ENCODE data around the gene TMEM158. TPM values are rescaled to one million over a fixed set of nuclear protein-coding genes. Genes with fewer than 3 reads are reported as not detected.

TMEM158 gene
- total and polyA plus RNA-seq, 10 of the 15 experiments (the other 5 are each of a cell fraction or from before 2014, with no cell fraction given): not detected

- Histone ChIP-seq H3K27me3 (replicated peaks in 1 of 2; ENCODE audit: control insufficient read depth in 2 of 2, insufficient read depth in 2 of 2, low read length in 1 of 2) (peaks cover 0 to 1% of the 10 kb centered on the region in 2 experiments; a peak in 2 of 4 replicates), H3K79me2 (ENCODE audit: control insufficient read depth, insufficient read depth, low read length) (no peaks in the 10 kb centered on the region), H3K9me3 (replicated peaks; ENCODE audit: control insufficient read depth, insufficient read depth, low read length) (no peaks in the 10 kb centered on the region), H4K20me1 (ENCODE audit: control insufficient read depth, insufficient read depth) (no peaks in the 10 kb centered on the region), H3K4me3 (no peak overlapping the region), H3K27ac (ENCODE audit: control insufficient read depth, insufficient read depth) (no peak overlapping the region), H3K4me2 (ENCODE audit: control insufficient read depth, insufficient read depth) (no peak overlapping the region), H3K36me3 (ENCODE audit: control insufficient read depth in 2 of 2, insufficient read depth in 2 of 2, low read length in 1 of 2) (no peaks in the 10 kb centered on the region), H3K9ac (ENCODE audit: control insufficient read depth, insufficient read depth, low read length) (no peak overlapping the region), H2AFZ (ENCODE audit: control insufficient read depth, low read depth, low read length) (no peak overlapping the region), H3K4me1 (ENCODE audit: control insufficient read depth, insufficient read depth, low read length) (peaks cover 3% of the 10 kb centered on the region; the same call in 1 of the 2 replicates)
- ChIA-PET SMC1A (ENCODE audit: uncharacterized antibody, unreplicated experiment) (interaction anchor here (0.9 to 2.0 kb wide), 5 partner anchors 15 to 232 kb away, joined by 3 to 8 read pairs (median 4); no protein-coding TSS in a partner anchor), POLR2A (no interaction called here), RAD21 (ENCODE audit: unreplicated experiment) (interaction anchor here (0.6 to 2.6 kb wide), 3 partner anchors 232 to 384 kb away, joined by 3 to 16 read pairs (median 4); no protein-coding TSS in a partner anchor), CTCF (interaction anchor here (0.5 to 1.7 kb wide), 9 partner anchors 12 to 238 kb away, joined by 3 to 9 read pairs (median 3); no protein-coding TSS in a partner anchor)
- DNase-seq (ENCODE audit: low read depth, low spot score) (no peak), FAIRE-seq (no peak), ATAC-seq (no peak)
- intact Hi-C loops (cut with micrococcal nuclease; ENCODE audit: unreplicated experiment) (no loop called here), in situ Hi-C loops (cut with MboI) (no loop called here)
- TF ChIP-seq CTCF (IDR thresholded peaks at IDR 0.05 in 2 of 3, conservative IDR thresholded peaks at IDR 0.05 in 1 of 3; ENCODE audit: control insufficient read depth in 2 of 3, extremely low read depth in 1 of 3, insufficient read depth in 1 of 3, low read depth in 3 of 3, low read length in 3 of 3): no peak
- no peak for TF ChIP-seq SUZ12 (IDR thresholded peaks at IDR 0.05; ENCODE audit: unreplicated experiment)
- no peak for TF ChIP-seq PKNOX1 (IDR thresholded peaks at IDR 0.05)
- no peak for TF ChIP-seq BCL11A (IDR thresholded peaks at IDR 0.05; ENCODE audit: low read depth, low read length)
- TF ChIP-seq MAX (IDR thresholded peaks at IDR 0.05; ENCODE audit: low read depth, low read length): no peak
- TF ChIP-seq MTA3 (IDR thresholded peaks at IDR 0.05; ENCODE audit: borderline replicate concordance, low read length): no peak
- TF ChIP-seq SMAD1 (IDR thresholded peaks at IDR 0.05; ENCODE audit: low read depth, partially characterized antibody): no peak
- TF ChIP-seq FOXM1 (IDR thresholded peaks at IDR 0.05; ENCODE audit: low read depth, low read length): no peak
- TF ChIP-seq ZBED1 (IDR thresholded peaks at IDR 0.05; ENCODE audit: borderline replicate concordance): no peak
- no TSS peak for BruUV-seq (replicated peaks)
- 30% methylated on average over 6 of the region's 6 CpGs for WGBS (ENCODE audit: insufficient coverage, insufficient replicate concordance, low lambda C conversion rate, missing lambda C conversion rate)
Measured at GRCh38 chr3:45272828-45273470, 46.9 kb upstream of the TMEM158 start.

All from GM12878 (cell line).